T-helper 9 cell (primary cell): ENCODE data around the gene OR10D3.
"Not testable (repeated sequence)": the region's sequence is repeated elsewhere in the genome, so short reads cannot be mapped to it uniquely, and the experiment has no call there.

Experiments
- DNase-seq: peaks from one replicate; pipeline ENCODE4 v3.0.0-alpha.2; 2020
- total RNA-seq, 2 donors: gene quantifications; one replicate each; lab custom pipeline; 2026; lab: John Stamatoyannopoulos, UW

Gene OR10D3
- total RNA-seq: 0 reads per million in 2 donors

- DNase-seq: no peak
Observed at GRCh38 chr11:124183068-124183467, at the start of gene OR10D3. TSS of gene OR10D3 (plus strand) at chr11:124183345. CDS start at chr11:124185270, 1,925 bp downstream.

DNA sequence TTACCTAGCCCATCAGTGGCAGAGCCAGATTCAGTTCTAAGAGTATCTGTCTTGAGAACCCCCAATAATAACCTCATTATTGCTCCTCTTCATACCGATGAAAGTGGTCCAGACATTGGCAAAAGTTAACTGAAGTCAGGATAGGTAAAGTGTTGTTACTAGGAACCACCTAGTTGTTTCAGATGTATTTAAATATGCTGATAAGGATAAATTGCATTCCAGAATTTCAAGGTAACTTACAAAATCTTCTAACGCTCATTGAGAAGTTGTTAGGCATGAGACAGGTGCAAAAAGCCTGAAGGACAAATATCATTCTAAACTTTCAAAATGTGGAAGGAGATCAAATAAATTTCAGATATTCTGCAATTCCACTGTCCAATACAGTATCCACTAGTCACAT lies 40.1 kb upstream of the OR10D3 start:
- DNase-seq: no peak

DNA sequence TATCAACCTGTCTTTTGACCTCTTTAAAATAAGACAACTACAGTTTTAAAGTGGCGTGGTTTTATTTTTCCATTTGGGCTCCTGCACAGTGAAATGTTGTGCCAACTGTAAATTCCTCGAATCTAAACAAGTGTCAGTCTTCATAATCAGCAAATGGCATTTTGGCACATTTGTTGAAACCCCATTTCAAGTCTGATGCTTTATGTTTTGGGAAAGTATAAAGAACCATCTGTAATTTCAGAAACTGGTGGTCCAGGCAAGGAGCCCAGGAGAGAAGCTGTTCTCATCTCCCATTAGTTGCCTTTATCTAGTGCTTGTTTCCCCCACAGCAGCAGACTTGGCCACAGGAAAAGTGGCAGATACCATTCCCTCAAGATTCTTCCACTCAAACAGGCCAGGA lies 35.2 kb upstream of the OR10D3 start:
- no peak for DNase-seq

GRCh38 chr11:124150684-124151083 lies 32.5 kb upstream of the OR10D3 start:
- no peak for DNase-seq

GRCh38 chr11:124152770-124153407 lies 30.3 kb upstream of the OR10D3 start:
- no peak for DNase-seq

GRCh38 chr11:124153821-124154220 lies 29.3 kb upstream of the OR10D3 start:
- DNase-seq: no peak

GRCh38 chr11:124159481-124159880 lies 23.7 kb upstream of the OR10D3 start:
- no peak for DNase-seq

DNA sequence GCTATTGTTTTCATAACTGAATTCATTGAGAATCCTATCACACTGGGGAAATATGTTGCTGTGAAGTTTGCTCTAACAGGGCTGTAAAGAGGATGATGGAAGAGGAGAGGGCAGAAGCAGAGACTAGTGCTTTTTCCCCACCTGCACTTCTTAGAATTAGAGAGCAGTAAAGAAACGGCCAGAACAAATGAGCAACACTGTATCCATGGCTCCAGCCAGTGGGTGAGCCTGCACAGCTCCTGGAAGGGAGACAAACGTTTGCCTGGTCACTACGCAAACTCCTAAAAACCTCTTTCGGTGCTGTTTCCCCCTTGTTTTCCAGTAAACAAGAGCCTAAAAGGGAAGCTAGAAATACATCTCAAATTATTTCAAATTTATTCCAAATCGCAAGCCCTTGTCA lies 22.2 kb upstream of the OR10D3 start:
- no peak for DNase-seq

DNA sequence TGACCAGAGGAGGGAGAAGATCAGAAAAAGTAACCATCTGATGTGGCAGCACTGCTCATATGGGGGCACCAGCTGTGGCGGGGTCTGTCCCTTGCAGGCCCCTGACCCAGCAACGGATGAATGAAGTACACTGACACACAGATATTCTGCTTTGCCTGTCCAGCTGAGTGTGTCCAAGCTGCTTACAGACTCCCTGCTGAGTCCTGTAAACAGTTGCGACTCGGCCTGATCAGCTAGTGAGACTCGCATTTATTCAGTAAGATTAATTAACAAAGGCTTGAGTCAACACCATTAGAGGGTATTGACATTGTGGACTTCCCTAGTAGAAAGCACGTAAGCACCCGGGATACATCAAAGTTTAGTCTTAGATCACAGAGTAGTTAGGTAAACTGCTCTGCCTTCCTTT lies 15.3 kb upstream of the OR10D3 start:
- DNase-seq: no peak

GRCh38 chr11:124168796-124169195 lies 14.3 kb upstream of the OR10D3 start:
- no peak for DNase-seq

DNA sequence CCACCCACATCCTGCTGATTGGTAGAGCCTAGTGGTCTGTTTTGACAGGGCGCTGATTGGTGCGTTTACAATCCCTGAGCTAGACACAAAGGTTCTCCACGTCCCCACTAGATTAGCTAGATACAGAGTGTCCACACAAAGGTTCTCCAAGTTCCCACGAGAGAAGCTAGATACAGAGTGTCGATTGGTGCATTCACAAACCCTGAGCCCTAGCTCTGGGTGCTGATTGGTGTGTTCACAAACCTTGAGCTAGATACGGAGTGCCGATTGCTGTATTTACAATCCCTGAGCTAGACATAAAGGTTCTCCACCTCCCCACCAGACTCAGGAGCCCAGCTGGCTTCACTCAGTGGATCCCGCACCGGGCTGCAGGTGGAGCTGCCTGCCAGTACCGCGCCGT lies 12.8 kb upstream of the OR10D3 start:
- not testable (repeated sequence) for DNase-seq

DNA sequence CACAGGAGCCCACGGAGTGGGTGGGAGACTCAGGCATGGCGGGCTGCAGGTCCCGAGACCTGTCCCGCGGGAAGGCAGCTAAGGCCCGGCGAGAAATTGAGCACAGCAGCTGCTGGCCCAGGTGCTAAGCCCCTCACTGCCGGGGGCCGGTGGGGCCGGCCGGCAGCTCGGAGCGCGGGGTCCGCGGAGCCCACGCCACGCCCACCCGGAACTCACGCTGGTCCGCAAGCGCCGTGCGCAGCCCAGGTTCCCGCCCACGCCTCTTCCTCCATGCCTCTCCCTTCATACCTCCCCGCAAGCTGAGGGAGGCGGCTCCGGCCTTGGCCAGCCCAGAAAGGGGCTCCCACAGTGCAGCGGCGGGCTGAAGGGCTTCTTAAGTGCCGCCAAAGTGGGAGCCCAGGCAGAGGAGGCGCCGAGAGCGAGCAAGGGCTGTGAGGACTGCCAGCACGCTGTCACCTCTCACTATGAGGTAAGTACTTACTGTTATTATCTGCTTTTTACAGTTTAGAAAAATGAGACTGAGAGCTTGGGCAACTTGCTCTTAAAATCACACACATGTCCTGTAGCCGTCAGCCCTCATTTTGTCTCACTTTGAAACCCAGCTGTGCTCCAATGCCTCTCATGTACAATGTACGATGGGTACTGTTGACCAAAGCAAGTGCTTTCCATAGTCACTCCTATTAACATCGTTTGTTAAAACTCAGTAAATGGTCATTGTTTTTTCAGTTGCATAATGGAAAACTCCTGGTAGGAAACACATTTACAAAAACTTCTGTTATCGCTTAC lies 12.2 kb upstream of the OR10D3 start:
- DNase-seq: no peak

- DNase-seq: no peak
Observed at GRCh38 chr11:124172101-124172500, 11.0 kb upstream of the OR10D3 start.

DNA sequence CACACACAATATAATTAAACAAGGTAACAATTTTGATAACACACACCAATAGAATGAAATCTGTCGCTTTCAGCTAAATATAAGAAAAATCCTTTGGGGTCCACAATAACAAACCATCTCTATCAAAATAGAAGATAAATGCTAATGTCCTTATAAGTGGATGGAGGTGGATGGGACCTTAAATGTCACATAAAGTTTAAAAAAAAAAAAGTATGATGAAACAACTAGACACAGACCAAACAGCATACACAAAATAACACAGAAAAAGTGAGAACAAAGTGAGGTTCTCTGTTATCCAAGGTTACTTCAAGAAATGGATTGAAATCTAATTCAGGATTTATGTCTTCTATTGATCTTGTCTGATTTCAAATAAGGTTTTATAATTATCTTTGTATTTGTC lies 10.5 kb upstream of the OR10D3 start:
- no peak for DNase-seq

DNA sequence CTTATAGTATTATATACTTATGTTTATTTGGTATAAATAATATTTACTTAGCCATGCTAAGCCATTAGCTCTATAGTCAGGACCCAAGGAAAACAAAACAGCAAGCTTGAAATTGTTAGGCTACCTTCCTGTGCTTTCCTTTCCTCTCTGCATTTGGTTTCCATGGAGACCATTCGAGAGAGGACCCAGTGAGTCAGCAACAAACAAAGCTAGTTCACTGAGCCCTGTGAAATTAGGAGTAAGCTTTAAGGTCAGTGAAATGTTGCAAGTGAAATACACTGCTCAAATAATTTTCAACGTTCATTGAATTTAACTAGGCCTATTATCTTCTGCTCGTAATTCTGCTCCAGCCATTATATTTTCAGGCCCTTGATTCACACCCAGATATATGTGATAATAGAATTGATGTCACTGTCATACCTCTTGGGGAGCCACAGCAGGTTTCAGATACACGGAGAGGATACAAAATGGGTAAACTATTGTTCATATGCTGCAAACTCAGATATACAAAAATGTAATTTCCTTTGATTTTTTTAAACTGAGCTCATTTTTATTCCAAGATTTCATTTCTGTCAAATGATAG lies 9.1 kb upstream of the OR10D3 start:
- DNase-seq: no peak

GRCh38 chr11:124176925-124177715 lies 6.0 kb upstream of the OR10D3 start:
- DNase-seq: no peak

- DNase-seq: no peak
Observed at GRCh38 chr11:124179310-124179709, 3.8 kb upstream of the OR10D3 start.

DNA sequence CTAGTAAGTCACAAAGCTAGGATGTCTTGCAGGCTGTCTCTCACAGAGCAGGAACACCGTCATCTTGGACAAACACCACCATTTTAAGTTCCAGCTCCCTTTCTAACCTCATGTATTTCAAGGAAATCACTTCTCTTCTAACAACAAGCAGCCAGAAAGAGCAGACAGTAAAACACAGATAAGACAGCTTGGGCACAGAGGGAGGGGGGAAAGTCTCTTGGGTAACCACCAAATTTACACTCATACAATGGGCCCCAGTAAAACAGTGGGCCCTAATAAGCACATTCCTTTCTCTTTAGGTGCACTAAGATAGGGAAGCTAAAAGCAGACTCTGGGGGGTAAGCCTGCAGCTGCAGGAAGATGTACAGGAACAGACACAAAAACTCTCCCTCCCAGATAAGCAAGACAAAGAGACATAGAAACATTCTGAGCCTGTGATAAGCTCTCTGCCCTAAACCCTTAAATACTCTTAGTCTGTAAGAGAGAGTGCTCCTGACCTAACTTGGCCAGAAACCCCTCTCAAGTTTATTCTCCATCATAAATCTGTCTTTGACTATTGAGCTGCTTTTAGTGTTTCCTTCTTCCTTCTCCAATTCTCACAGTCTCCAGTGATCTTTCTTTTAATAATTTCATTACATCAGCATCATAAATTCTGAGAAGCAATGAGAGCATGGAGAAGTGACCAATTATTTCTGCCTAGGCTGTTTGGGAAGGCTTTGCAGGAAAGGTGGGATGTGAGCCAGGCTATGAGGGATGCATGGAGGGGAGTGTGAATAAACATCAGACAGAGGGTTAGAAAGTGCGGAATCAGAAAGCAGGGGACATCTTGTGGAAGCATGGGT lies 7.4 kb downstream of the OR10D3 start:
- DNase-seq: no peak

DNA sequence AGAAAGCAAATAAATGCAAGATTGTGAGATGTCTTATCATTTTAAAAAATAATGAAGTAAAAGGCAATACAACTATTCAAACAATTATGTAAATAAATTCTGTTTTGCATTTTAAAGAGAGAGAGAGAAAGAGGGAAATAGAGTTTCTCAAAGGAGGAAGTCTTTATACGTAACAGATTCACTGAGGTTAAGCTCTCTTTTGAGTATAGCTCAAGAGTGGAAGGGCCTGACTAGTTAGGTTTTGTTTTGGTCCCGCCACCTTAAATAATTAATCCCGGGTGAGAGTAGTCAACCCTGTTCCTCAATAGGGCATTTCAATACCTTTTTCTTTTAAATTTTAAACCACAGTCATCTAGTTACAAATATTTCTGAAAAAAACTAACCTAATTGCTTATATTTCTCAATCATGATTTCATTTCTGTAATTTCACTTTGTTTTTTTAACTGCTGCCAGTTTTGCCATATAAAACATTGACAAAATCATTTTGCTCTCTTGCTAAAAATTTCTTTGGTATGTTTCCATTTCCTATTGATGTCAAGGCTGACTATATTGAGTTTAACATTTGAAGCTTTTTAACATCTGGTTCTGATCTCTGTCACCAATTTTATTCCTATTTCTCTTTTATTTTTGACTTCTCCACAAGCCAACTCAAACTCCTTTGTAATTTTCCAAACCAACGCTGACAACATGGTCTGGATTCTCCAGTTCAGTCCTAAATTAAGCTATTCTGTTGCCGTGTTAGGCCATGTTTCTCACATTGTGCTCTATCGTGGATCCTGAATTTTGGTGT lies 10.3 kb downstream of the OR10D3 start:
- DNase-seq: no peak

GRCh38 chr11:124194293-124195188 lies 11.4 kb downstream of the OR10D3 start:
- no peak for DNase-seq
